Measurements from ENCODE around the gene RASGRF1. TPM values are rescaled to one million over a fixed set of nuclear protein-coding genes. Genes with fewer than 3 reads are reported as not detected.

Gene RASGRF1
- total and polyA plus RNA-seq, 9 of the 15 experiments (the other 6 are each of a cell fraction or from before 2014, with no cell fraction given), result 0.03 to 0.58 (median 0.06) TPM; not detected in 1

DNA sequence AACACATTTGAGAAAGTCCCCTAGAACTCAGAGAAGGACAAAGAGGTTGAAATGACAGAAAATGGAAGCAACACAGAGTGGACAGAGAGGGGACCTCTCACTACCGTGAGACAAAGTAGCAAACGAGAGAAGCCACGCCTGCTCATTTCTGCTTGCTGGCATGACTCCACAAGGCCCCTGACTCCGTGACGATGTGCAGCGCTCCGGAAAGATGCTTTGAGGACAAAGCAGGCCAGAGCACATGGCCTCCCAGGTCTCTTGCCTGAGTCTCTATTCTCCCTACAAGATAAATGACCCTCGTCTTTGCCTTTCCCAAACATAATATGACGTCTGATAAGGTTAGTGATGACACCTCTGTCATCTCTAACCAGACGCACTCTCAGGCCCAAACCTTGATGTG, 81.9 kb downstream of the RASGRF1 start:
- Histone ChIP-seq H3K9me3 (replicated peaks; ENCODE audit: control insufficient read depth, insufficient read depth, low read depth, low read length) (no peaks in the 10 kb centered on the region), H3K9ac (ENCODE audit: insufficient read depth in 1 of 2, low read depth in 2 of 2, low read length in 2 of 2) (no peak overlapping the region), H3K36me3 (ENCODE audit: control insufficient read depth, insufficient read depth, low read length) (no peaks in the 10 kb centered on the region), H3K4me1 (replicated peaks in 1 of 2; ENCODE audit: control insufficient read depth in 2 of 2, insufficient read depth in 2 of 2, low read length in 2 of 2) (peaks cover 5 to 14% of the 10 kb centered on the region in 2 experiments), H3K79me2 (ENCODE audit: control insufficient read depth, insufficient read depth, low read length) (no peaks in the 10 kb centered on the region), H2AFZ (ENCODE audit: low read depth, low read length) (peak overlapping the region; percentile 19; the same call in 1 of the 2 replicates), H4K20me1 (replicated peaks; ENCODE audit: control insufficient read depth, insufficient read depth, low read length) (no peaks in the 10 kb centered on the region), H3K4me2 (ENCODE audit: insufficient read depth, low read length) (no peak overlapping the region; the same call in 1 of the 2 replicates), H3K27ac (ENCODE audit: extremely low read depth, low read depth, low read length) (no peak overlapping the region), H3K9me1 (ENCODE audit: control insufficient read depth, insufficient read depth, low read length) (peaks cover 3% of the 10 kb centered on the region), H3K27me3 (ENCODE audit: control insufficient read depth in 2 of 2, insufficient read depth in 2 of 2, low read length in 2 of 2) (peaks cover 13 to 32% of the 10 kb centered on the region in 2 experiments; a peak in 3 of 5 replicates), H3K4me3 (no peak overlapping the region)
- ChIA-PET POLR2A (no interaction called here), CTCF (ENCODE audit: low intra/inter-chr PET ratio) (interaction anchor here (1.4 kb wide), 1 partner anchor 99 kb away, joined by 3 read pairs; no protein-coding TSS in a partner anchor)
- TF ChIP-seq POLR2H (tag; IDR thresholded peaks at IDR 0.05; ENCODE audit: low read depth), result no peak
- no peak for TF ChIP-seq ZNF445 (CRISPR knock-in tag; IDR thresholded peaks at IDR 0.05; ENCODE audit: low read depth)
- TF ChIP-seq CHCHD3 (CRISPR knock-in tag; IDR thresholded peaks at IDR 0.05), result no peak
- TF ChIP-seq NCOA6 (IDR thresholded peaks at IDR 0.05), result no peak
- TF ChIP-seq CREM (IDR thresholded peaks at IDR 0.05; ENCODE audit: low read depth), result 0 out of 2 replicates have a peak, but pooled peaks have one; percentile 22
- WGBS (ENCODE audit: insufficient coverage, low coverage, missing lambda C conversion rate), result 7% methylated on average over 10 of the region's 10 CpGs
- no peak for ATAC-seq
- BruUV-seq (replicated peaks), result no TSS peak
- no peak for FAIRE-seq
- intact Hi-C loops (cut with micrococcal nuclease), result loop anchor here (10.0 kb wide), 1 partner anchor 254 kb away; no protein-coding TSS in a partner anchor
- DNase-seq (ENCODE audit: extremely low read depth in 1 of 4, low spot score in 3 of 4), result no peak
- in situ Hi-C loops (cut with MboI), result no loop called here

DNA sequence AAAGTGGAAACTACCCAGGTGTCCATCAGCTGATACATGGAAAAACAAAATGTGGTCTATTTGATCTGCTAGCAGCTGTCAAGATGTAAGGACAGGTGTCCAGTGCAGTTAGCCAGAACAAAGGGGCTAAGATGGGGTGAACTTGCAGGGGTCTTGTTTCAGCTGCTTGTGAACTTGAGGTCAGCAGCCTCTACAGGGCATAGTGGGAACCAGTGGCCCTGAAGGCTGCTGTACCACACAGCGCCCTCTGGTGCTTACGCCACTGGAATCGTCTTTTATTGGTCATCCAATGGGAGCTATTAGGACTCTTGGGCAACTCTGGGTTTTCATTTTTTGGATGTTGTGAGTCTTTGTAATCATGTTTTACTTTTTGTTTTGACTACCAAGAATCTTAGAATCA, 83.5 kb downstream of the RASGRF1 start:
- Histone ChIP-seq H3K4me1 (replicated peaks in 1 of 2; ENCODE audit: control insufficient read depth in 2 of 2, insufficient read depth in 2 of 2, low read length in 2 of 2) (peaks cover 8 to 14% of the 10 kb centered on the region in 2 experiments), H2AFZ (ENCODE audit: low read depth, low read length) (no peak overlapping the region), H3K27ac (ENCODE audit: extremely low read depth, low read depth, low read length) (no peak overlapping the region), H3K9ac (ENCODE audit: insufficient read depth in 1 of 2, low read depth in 2 of 2, low read length in 2 of 2) (no peak overlapping the region), H3K4me3 (no peak overlapping the region), H4K20me1 (replicated peaks; ENCODE audit: control insufficient read depth, insufficient read depth, low read length) (no peaks in the 10 kb centered on the region), H3K79me2 (ENCODE audit: control insufficient read depth, insufficient read depth, low read length) (no peaks in the 10 kb centered on the region), H3K27me3 (ENCODE audit: control insufficient read depth in 2 of 2, insufficient read depth in 2 of 2, low read length in 2 of 2) (peaks cover 7 to 17% of the 10 kb centered on the region in 2 experiments; a peak in 3 of 5 replicates), H3K36me3 (ENCODE audit: control insufficient read depth, insufficient read depth, low read length) (no peaks in the 10 kb centered on the region), H3K9me1 (ENCODE audit: control insufficient read depth, insufficient read depth, low read length) (peaks cover 3% of the 10 kb centered on the region), H3K4me2 (ENCODE audit: insufficient read depth, low read length) (no peak overlapping the region), H3K9me3 (replicated peaks; ENCODE audit: control insufficient read depth, insufficient read depth, low read depth, low read length) (no peaks in the 10 kb centered on the region)
- WGBS (ENCODE audit: insufficient coverage, low coverage, missing lambda C conversion rate), result 19% methylated on average over 3 of the region's 3 CpGs
- ChIA-PET CTCF (ENCODE audit: low intra/inter-chr PET ratio) (interaction anchor here (1.4 to 1.6 kb wide), 2 partner anchors 94 to 97 kb away, joined by 3 to 4 read pairs; no protein-coding TSS in a partner anchor), POLR2A (interaction anchor here (1.0 to 1.2 kb wide), 3 partner anchors 11 to 73 kb away, joined by 3 read pairs; no protein-coding TSS in a partner anchor)
- intact Hi-C loops (cut with micrococcal nuclease) (loop anchor here (2.0 to 10.0 kb wide), 2 partner anchors 98 to 252 kb away; no protein-coding TSS in a partner anchor), in situ Hi-C loops (cut with MboI) (no loop called here)
- BruUV-seq (replicated peaks), result no TSS peak
- ATAC-seq (peak; percentile 95), FAIRE-seq (peak; percentile 94), DNase-seq (ENCODE audit: extremely low read depth in 1 of 4, low spot score in 3 of 4) (peak; percentile 74 to 85 (median 76))
- TF ChIP-seq, protein P1, sequence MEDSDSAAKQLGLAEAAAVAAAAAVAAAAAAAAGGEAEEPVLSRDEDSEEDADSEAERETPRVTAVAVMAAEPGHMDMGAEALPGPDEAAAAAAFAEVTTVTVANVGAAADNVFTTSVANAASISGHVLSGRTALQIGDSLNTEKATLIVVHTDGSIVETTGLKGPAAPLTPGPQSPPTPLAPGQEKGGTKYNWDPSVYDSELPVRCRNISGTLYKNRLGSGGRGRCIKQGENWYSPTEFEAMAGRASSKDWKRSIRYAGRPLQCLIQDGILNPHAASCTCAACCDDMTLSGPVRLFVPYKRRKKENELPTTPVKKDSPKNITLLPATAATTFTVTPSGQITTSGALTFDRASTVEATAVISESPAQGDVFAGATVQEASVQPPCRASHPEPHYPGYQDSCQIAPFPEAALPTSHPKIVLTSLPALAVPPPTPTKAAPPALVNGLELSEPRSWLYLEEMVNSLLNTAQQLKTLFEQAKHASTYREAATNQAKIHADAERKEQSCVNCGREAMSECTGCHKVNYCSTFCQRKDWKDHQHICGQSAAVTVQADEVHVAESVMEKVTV (CRISPR knock-in tag; IDR thresholded peaks at IDR 0.05), result peak; percentile 55
- TF ChIP-seq, protein P2, sequence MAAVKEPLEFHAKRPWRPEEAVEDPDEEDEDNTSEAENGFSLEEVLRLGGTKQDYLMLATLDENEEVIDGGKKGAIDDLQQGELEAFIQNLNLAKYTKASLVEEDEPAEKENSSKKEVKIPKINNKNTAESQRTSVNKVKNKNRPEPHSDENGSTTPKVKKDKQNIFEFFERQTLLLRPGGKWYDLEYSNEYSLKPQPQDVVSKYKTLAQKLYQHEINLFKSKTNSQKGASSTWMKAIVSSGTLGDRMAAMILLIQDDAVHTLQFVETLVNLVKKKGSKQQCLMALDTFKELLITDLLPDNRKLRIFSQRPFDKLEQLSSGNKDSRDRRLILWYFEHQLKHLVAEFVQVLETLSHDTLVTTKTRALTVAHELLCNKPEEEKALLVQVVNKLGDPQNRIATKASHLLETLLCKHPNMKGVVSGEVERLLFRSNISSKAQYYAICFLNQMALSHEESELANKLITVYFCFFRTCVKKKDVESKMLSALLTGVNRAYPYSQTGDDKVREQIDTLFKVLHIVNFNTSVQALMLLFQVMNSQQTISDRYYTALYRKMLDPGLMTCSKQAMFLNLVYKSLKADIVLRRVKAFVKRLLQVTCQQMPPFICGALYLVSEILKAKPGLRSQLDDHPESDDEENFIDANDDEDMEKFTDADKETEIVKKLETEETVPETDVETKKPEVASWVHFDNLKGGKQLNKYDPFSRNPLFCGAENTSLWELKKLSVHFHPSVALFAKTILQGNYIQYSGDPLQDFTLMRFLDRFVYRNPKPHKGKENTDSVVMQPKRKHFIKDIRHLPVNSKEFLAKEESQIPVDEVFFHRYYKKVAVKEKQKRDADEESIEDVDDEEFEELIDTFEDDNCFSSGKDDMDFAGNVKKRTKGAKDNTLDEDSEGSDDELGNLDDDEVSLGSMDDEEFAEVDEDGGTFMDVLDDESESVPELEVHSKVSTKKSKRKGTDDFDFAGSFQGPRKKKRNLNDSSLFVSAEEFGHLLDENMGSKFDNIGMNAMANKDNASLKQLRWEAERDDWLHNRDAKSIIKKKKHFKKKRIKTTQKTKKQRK (IDR thresholded peaks at IDR 0.05; ENCODE audit: borderline replicate concordance, low read depth, low read length), result no peak
- peak; percentile 54; the same call in 1 of the 2 replicates for TF ChIP-seq CREM (IDR thresholded peaks at IDR 0.05; ENCODE audit: low read depth)
- TF ChIP-seq NFIC (IDR thresholded peaks at IDR 0.05), result no peak
- TF ChIP-seq FOXA3 (CRISPR knock-in tag; conservative IDR thresholded peaks at IDR 0.05 in 1 of 2, IDR thresholded peaks at IDR 0.05 in 1 of 2), result no peak
